HG02938 (cell line): Measurements from ENCODE around the gene FAM83C.

Source experiments
- ATAC-seq: cut with Tn5 transposase; IDR thresholded peaks from one replicate; pipeline ENCODE4 v1.9.1; 2021; ENCODE audit warnings: mild to moderate bottlenecking, moderate library complexity; ENCODE audit not compliant: unreplicated experiment

The FAM83C gene

DNA sequence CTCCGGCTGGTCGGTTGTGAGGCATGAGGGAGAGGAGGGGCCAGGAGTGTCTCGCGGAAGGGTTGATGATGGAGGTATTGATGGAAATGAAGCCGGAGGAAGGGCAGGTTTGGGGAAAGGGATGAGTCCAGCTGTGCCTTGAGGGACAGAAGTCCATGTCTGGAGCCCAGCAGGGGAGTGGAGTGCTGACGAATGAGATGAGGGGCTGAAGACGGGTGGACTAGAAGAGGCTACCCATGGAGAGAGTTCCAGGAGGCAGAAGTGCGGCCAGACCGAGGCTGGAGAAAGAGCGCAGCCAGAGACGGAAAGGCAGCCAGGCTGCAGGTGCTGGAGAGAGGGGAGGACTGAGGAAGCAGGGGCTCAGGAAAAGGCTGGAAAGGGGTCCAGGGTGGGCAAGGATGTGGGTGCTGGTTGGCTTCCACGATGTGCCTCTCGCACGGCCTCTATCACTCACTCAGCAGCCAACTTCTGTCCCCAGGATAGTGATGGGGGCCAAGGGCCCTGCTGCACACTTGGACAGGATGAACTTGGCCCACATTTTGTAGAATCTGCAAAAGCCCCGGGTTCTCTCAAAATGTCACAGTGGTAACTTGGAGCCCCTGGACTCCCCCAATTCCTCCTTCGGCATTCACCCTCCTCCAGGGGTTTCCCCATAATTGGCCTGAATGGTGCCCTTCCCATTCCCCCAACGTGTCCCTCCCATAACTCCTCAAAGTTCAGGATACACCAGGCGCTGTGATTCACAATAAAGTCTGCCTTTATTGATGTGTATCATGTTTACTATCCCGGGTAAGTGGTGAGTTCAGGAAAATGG, 7.0 kb downstream of the FAM83C start:
- ATAC-seq, result peak; percentile 11

DNA sequence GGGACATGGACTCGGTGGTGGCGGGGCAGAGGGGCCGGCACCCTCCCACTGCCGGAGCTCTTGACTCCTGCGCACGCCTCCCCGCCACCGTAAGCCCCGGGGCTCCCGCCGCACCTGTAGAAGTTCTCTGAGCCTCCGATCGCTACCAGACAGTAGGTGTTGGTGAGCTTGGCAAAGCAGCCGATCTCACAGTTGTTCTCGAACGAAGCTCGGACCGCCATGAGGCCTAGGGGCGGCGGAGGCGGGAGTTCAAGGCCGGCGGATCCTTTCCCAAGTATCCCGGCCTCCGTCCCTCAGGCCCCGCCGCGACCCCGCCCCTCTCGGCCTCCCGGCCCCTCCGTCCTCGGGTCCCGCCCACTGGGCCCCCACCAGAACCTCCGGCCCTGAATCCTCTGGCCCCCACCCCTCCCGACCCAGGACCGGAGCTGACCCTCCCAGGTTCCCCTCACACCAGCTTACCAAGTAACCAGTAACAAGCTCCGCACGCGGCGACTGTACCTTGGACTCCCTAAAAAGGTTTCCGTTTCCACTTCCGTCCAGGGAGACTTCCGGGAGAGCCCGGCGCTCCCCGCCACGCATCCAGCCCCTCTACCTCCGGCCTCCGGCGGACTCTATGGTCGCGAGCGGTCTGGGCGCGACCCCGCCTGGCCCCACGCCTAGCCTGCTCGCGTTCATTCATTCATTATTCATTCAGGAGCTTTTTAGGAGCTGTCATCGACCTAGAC, 7.8 kb downstream of the FAM83C start, which contains the start of gene EIF6:
Gene EIF6, minus strand, starts transcription at position 506 of the 725 bp plus-strand sequence. Its CDS starts 285 bp downstream, at position 221.
- peak; percentile 70 for ATAC-seq

DNA sequence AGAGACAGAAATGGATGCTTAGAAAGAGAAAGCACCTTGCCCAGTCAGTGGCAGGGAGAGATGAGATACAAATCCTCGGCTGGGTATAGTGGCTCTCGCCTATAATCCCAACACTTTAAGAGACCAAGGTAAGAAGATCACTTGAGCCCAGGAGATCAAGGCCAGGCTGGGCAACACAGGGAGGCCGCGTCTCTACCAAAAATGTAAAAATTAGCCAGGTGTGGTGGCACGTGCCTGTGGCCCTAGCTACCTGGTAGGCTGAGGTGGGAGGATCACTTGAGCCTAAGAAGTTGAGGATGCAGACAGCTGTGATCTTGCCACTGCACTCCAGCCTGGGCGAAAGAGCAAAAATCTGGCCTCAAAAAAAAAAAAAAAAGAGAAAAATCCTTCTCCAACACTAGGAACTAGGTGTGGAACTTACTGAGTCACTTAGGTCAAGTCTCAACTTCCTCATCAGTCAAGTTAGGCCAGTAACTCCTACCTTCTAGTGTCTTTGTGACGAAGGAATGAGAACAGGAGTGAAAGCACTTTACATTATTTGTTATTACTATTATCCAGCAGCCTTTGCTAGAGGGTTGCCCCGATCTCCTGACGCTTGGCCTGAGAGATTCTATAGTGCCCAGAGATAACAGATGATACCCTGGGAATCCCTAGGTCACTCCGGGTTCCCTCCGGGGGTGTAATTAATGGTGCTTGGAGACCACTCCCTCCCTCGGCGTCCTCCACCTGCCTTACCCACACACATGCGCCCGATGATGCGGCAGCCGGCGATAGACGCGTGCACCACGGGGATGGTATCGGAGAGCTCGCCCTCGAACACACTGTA, 8.6 kb downstream of the FAM83C start:
- peak; percentile 21 for ATAC-seq

DNA sequence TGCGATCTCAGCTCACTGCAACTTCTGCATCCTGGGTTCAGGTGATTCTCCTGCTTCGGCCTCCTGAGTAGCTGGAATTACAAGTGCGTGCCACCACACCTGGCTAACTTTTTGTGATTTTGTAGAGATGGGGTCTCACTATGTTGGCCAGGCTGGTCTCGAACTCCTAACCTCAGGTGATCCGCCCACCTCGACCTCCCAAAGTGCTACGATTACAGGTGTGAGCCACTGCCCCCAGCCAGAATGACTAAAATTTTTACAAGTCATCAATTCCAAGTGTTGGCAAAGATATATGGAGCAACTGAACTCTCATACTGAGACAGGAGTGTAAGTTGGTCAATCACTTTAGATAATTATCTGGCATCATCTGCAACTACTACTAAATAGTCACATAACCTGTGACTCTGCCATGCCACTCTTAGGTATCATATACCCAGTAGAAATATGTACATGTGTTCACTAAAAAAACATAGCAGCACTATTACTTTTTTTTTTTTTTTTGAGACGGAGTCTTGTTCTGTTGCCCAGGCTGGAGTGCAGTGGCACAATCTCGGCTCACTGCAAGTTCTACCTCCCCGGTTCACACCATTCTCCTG, 10.6 kb downstream of the FAM83C start:
- ATAC-seq, result no peak

DNA sequence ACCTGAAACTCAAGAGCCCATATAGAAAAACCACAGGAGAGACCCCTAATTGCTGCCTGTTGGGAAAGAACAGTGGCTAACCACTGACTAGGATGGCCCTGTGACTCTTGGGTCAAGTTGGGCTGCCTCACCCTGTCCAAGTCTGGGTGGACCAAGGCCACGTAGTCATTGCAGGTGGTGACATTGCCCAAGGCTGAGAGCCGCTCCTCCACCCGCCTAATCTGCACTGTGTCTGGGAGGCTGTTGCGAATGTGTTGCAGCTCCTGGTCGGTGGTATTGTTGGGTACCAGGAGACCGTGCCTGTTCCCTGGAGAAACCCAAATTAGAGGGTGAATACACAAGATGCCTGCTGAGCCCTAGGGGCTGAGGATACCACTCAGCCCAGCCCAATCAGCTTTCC, 11.7 kb downstream of the FAM83C start:
- ATAC-seq, result no peak

DNA sequence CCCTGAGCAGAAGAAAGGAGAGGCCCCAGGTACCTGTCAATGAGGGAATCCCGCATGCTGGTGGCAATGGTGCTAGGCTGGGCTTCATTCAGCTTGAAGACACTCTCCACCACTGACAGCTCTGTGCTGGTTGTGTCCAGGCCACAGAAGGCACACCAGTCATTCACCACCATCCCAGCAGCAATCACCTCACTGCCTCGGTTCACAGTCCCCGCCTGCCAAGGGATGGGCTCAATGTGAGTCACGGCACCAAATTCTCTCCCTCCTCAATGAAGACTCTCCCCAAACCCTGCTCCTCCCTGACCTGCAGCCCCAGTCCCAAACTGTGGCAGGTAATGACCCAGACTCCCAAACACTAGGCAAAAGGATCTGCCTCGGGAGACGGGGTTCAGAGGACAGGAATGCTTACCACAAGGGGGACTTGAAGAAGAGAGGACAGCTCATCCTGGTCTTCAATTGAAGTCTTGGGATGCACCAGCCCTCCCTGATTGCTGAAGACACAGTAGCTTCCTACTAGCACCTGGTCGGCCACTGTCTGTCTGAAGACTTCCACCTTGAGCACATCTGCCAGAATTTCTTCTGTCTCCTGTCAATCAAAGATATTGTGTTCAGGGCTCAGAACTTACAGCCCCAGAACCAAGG, 12.6 kb downstream of the FAM83C start:
- ATAC-seq, result no peak

DNA sequence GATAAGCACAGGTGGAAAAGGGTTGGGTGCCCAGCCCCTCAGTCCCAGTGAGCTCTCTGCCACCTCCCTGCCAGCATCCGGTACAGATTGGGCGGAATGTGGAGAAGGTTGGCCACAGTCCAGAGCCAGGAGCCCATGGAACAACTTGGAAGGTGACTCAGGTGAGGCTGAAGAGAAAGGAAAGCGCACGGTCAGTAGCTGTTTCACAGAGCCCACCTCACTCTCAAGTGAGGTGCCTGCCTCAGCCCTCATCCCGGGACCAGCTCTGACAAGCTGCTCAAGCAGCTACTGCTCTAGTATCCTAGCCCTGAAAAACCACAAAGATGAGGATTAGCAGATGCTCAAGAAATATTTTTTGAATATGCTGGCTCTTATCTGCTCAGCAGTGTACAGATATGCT, 13.2 kb downstream of the FAM83C start:
- no peak for ATAC-seq

DNA sequence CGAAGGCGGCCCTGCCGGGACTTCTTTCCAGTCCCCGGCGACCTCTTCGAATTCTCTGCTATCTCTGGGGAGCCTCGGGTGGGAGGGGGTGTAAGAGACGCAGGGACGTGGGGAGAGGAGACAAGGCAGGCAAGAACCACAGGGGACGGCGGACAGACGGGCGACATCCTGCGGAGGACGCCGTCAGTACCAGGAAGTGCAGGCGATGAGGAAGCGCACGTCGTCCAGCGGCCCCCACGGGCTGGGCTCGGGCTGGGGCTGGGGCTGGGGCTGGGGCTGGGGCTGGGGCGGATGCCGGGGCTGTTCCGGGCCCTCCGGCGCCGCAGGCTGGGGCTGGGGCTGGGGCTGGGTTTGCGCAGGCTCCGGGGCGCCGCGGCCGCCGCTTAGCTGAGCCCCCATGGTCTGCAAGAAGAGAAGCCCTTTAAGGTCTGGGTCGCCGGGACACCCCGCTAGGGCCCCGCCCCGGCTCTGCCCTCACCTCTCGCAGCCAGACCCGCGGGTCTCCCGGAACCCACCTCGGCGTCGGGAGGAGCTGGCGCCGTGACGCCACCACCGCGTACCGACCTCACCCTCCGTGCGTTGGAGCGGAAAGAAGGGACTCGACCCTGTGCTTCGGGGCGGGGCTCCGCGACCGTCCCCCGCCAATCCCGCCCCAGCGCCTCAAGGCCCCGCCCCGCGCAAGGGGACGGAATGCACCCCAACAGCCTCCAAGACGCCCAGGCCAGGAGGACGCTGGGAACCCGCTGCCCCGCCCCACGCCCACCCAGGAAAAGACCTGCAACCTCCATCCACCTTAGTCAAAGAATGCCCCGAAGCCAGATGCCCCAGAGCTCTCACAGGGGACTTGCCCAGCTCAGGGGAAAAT, 14.5 kb downstream of the FAM83C start, which contains the start of gene MMP24OS:
Gene MMP24OS, minus strand, starts transcription at position 592 of the 865 bp plus-strand sequence. Its CDS starts 193 bp downstream, at position 399.
- peak; percentile 71 for ATAC-seq

DNA sequence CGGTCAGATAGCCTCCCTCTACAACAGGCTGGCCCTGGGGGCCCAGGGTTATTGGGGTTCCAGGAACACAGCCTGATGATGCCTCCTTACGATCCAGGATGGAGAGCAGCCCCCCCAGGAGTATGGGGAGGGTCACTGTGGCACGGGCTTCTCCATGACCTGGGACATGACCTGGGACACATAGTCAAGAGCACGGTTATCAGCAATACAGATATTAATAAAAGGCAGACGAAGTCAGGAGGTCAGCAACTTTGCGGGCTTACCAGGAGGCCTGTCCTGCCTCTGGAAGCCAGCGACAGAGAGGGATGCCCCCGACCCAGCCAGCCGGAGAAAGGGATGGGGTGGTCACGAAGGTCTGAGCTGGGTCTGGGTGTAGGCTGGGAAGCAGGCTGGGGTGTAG, 15.1 kb downstream of the FAM83C start:
- ATAC-seq, result no peak

DNA sequence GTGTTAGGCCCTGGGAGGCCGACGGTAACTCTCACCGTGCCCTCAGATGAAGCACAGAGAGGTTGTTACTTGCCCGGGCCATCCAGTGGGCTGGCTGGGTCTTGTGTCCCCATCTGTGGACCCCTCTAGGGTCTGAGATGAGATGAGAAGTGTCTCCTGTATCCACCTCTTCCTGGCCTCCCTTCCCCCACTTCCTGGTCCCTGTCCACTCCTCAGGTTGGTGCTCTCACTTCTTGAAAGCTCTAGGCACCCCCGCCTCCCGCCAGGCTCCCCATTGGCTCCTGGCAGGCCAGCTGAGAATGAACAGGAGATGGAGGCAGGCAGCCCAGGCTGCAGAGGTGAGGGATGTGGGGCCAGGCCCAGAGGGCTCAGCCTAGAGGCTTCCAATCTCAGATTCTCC, 15.8 kb downstream of the FAM83C start:
- no peak for ATAC-seq

DNA sequence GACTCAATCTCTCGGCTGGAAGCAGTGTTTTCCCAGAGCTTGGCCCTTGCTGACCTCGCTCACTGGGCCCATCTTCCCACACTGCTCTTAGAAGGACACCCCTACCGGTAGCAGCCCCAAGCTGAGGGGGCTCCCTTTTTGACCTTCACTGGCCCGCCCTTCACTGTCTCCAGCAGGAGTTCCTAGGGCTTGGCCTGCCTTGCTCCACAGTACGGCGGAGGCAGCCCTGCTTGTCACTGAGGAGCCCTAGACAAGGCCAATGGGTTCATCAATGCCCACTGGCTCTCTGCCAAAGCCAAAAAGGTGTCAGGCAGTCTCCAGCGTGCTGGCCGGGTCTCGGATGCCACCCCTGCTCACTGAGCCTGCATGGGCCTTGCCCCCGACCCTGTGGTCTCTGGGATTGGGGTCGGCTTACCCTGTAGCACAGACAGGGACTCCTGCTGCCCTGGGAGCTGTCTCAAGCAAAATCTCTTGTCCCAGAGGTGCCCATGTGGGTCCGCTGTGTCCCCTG, 16.4 kb downstream of the FAM83C start:
- ATAC-seq, result no peak

DNA sequence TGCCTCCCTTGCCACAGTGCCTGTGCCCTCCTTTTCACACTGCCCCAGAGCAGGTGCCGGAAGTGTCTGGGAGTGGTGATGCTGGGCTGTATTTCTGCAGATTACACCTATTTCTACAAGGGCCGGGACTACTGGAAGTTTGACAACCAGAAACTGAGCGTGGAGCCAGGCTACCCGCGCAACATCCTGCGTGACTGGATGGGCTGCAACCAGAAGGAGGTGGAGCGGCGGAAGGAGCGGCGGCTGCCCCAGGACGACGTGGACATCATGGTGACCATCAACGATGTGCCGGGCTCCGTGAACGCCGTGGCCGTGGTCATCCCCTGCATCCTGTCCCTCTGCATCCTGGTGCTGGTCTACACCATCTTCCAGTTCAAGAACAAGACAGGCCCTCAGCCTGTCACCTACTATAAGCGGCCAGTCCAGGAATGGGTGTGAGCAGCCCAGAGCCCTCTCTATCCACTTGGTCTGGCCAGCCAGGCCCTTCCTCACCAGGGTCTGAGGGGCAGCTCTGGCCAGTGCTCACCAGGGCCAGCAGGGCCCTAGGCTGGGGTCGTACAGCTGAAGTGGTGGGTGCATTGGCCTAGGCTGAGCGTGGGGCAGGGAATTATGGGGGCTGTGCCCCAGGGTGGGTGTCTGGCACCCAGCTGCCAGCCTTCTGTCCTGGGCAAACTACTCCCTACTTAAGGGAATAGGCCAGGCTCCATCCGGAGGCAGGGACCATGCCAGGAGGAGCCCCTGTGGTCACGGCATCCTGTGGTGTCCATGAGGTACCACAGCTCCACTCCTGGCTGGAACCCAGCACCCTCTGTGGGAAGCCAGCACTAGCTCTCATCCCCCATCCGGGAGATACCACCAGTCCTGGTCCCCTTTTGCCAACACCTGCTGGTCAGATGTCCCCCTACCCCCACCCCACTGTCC, 17.8 kb downstream of the FAM83C start:
- no peak for ATAC-seq

DNA sequence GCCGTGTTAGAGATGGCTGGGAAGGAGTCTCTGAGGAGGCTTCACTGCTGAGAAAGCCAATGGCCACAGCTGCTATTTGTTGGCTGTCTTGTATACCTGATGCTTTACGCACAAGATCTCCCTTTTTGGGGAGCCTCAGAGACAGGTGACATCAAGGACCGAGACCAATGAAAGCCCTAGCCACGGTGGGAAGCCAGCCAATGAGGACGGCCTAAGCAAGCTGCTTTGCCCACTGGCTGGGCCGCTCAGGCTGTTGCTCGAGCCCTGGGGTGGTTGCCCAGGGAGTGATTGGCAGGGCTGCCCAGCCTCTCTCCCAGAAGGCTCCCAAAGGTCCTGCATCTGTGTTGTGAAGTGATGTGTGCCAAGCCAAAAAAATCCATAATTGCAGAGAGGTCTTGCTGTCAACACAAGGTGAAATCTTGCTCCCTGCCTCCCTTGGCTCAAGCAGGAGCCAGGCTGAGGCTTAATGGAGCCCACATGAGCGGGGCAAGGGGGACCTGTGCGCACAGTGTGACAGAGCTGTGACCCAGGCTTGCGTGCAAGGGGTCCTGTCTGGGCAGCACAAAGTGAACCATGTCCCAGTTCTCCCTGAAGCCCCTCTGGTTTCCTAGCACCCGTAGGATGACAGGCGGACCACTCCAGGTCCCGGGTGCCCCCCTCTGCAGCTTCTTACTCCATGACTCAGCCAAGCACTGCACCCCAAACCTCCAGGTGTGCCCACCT, 18.6 kb downstream of the FAM83C start:
- ATAC-seq, result no peak

DNA sequence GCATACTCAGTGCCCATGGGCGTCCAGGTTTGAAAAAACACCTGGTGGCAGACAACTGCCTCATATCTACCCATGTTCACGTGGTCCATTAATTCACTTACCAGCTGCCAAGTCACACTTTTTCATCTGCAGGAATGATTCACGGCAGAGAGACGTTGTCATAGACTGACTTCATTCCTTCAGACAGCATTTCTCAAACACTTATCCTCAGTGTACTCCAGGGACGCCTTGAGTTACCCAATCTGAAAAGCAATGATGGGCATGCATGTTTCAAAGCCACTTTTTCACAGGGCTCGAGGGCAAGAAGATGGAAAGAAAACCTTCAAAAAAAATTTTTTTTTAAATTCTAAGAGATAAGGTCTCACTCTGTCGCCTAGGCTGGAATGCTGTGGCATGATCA, 20.3 kb downstream of the FAM83C start:
- no peak for ATAC-seq

DNA sequence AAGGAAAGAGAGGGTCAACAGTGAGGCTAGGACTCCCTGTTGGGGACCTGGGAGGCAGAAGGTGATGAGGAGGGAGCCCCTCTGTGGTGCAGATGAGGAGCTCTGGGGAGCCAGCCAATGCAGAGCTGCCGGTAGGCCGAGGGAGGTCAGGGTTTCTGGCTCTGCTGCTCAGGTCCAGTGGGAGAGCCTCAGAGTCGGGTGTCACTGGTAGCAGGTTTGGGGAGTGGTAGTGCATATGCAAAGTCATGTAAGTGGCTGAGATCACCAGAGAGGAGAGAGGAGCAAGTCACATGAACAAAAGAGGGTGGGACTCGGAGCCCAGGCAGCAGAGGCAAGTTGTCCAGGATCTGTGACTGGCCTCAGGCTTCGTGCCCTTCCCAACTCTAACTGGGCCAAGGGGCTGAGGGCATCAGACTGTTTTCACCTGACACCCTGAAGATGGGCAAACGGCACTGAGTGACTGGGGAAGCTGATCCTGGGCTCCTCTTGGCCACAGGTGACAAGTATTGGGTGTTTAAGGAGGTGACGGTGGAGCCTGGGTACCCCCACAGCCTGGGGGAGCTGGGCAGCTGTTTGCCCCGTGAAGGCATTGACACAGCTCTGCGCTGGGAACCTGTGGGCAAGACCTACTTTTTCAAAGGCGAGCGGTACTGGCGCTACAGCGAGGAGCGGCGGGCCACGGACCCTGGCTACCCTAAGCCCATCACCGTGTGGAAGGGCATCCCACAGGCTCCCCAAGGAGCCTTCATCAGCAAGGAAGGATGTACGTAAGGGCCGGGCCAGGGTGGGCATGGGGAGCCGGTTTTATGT, 20.9 kb downstream of the FAM83C start:
- ATAC-seq, result no peak

DNA sequence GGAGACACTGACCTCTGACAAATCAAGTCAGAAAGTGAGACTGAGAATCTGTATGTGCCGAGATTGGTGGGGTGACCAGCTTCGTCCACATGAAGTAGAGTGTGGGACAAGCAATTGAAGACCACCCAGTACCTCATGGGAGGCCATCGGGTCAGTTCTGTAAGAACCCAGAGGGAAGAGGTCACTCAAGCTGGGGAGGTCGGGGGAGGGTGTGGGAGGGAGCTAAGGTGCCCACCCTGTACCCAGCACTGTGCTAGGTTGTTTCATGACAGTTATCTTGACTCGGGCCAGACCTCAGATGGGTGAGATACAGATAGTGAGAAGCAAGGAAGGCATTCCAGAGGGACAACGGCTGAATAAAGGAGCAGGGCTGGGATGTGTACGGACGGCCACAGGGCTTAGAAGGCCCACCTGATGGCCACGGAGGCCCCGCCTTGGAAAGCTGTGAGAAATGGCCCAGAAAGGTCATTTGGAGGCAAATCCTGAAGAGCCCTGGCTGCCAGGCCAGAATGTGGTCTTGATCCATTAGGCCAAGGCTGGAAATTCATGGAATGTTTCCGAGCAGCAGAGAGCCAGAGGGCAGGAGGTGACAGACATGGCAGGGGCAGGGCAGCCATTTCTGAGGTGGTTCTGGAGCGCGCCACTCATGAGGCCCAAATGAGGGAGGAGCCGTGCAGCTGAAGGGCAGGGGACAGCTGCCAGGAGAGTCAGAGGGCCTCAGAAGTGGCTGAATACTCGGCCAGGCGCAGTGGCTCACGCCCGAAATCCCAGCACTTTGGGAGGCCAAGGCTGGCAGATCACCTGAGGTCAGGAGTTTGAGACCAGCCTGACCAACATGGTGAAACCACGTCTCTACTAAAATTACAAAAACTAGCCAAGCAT, 22.0 kb downstream of the FAM83C start:
- ATAC-seq, result no peak
